Stimulated activated naive CD8-positive, alpha-beta T cell treated with anti-CD3 and anti-CD28 coated beads, Interleukin-15, Interleukin-2, amounts not matched to agents 100 U/mL and 50 U/mL, for 24 hours (primary cell): ENCODE measurements around the gene REEP6.
A peak's percentile ranks its signal among the peaks of the same experiment; 100 is the strongest.

ENCODE experiments used
- ATAC-seq: fragments of 150-1000 bp; cut with Tn5 transposase; one replicate; pipeline ENCODE4 v1.10.0; 2021
- DNase-seq: peaks from one replicate; pipeline ENCODE4 v3.0.0; 2021

REEP6 gene

DNA sequence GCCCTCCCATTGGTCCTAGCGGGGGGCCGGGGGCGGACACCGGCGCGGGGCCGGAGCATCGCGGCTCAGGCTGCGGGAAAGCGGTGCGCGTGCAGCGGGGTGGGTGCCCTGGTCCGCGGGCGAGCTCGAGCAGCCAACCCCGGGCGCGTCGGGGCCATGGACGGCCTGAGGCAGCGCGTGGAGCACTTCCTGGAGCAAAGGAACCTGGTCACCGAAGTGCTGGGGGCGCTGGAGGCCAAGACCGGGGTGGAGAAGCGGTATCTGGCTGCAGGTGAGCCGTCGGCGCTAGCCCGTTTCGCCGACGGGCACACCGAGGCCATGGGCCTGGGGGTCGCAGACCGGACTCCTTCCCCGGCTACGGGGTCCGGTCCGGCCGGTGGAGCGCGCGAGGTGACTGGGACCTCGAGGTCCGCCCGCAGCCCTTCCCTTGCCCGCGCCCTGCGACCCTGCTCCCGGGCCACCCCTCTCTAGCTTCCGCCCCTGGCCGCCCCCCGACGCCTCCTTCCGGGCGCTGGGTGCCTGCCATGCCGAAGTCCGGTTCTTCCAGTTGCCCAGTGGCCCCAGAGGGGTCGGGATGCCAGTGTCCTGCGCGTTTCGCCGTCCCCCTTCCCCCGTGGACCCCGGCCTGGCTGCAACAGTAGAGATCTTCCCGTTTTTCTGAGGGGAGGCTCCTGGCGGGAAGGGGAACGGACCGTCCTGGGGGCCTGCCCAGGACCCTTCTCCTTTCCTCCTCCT lies at the start of gene REEP6:
TSS of gene REEP6 (plus strand) at position 68 of the 735 bp plus-strand sequence. CDS start at position 157, 89 bp downstream.
- ATAC-seq = no peak
- DNase-seq = no peak

DNA sequence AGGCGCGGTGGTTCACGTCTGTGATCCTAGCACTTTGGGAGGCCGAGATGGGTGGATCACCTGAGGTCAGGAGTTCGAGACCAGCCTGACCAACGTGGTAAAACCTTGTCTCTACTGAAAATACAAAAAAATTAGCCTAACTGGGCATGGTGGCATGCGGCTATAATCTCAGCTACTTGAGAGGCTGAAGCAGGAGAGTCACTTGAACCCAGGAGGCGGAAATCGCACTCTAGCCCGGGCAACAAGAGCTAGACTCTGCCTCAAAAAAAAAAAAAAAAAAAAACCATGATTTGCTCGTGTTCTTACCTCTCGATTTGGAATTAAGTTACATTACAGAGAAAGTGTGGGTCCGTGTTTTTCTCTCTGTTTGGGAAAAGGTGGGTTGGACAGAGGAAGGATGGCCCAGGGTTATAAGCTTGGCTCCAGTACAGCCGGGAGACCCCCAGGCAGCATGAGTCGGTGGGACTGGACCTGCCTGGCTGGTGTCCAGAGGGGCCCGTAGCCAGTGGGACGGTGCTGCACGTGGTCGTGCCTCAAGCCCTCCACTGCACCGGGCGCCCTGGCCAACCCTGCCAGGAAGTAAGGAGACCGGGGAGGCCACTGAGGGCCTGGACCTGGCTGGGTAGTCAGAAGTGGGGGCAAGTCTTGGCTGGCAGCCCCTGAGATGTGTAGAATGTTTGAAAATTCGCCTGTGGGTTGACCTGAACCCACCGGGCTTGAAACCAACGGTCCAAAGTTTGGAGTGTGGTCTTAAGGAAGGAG lies 49.1 kb upstream of the REEP6 start:
- ATAC-seq (no peak), DNase-seq (no peak)

DNA sequence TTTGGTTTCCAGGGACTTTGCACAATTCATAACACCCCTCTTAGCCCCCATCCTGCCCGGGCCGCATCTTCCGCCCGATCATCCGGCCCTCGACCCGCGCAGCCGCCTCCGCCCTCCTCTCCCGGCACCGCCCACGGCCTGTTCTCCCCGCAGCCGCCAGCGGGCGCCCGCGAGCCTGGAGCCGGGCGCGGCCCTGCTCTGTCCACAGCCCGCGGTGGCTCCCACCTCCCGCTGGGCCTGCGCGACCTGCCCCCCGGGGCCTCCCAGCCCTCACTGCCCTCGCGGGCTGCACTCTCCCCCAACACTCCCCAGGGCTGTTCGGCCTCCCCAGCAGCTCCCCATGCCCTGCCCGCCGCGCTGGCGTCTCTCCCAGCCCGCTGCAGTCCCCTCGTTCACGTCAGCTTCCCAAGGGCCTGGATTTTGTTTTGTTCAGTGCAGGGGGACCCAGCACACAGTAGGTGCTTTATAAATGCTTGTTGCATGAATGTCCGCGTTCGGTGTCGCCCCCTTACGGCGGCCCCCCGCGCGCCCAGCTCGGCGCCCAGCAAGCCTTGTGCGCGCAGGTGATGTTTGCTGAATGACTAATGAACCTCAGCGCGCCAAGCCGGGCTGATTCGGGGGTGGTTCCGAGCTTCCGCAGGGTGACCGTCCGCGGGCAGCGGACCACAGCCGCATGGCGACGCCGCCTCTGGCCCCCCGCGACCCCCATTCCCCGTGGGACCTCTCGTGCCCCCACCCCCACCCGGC lies 45.6 kb upstream of the REEP6 start:
- DNase-seq (peak; percentile 89), ATAC-seq (peak; percentile 74)

DNA sequence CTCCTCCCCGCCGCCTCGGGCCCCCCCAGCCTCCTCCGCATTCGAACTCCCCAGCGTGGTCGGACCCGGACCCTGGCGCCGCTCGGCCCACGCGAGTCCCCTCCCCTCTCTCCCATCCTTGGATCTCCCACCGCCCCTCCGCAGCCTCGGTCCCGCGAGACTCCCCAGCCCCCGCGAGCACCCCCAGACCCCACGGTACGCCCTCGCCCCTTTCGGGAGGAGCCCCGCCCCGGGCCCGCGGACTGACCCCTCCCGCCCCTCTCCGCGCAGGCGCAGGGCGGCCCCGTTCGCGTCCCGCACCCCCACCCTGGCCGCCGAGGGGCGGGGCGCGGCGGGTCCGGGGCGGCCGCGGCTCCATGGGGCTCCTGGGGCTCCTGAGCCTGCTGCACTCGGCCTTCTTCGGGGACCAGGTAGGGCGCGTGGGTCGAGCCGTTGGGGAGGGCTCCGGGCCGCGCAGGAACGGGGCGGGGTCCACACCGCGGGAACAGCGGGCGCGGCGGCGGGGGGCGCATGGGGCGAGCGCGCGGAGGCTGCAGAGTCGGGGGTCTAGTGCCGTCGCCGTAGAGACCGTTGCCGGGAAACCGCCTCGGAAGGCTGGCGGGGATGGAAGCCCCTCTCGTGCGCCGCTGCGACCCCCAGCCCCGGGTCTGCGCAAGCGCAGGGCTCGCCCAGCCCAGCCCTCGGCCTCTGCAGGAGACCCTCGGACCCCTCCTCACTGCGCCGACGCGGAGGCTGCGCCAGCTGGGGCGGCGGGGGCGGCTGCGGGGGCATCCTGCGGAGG lies 44.9 kb upstream of the REEP6 start:
- ATAC-seq (no peak), DNase-seq (peak; percentile 34)

DNA sequence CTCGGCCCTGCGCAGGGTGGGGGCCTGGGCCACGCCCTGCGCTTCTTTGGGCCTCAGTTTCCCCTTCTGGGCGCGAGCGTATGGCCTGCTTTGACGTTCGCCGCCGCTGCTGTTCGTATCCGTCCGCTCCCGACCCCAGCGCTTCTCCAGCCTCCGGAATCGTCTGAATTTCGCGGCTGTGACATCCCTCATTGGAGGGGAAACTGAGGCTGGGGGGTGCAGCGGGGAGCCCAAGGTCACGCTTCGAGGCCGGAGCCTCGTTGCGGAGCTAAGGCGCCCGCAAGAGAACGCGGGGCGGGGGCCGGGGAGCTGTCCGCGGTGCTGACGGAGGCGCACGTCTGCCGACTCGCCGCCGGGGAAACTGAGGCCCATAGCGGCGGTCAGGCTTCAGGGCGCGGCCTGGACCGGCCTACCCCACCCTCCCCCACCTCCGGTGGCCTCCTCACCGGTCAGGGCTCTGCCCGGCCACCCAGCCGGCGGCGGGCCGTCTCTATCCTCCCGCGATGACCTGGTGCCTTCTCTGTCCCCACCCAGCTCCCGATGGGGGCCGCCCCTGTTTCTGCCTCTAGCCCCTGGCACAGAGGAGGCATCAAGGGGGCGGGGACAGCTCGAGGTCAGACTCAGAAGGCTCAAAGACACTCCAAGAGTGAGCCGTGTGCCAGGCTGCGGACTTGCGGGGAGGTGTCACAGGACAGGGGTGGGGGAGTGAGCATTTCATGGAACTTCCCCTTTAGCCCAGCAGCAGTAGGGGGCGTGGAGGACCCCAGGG lies 44.1 kb upstream of the REEP6 start:
- ATAC-seq (no peak), DNase-seq (peak; percentile 41)

DNA sequence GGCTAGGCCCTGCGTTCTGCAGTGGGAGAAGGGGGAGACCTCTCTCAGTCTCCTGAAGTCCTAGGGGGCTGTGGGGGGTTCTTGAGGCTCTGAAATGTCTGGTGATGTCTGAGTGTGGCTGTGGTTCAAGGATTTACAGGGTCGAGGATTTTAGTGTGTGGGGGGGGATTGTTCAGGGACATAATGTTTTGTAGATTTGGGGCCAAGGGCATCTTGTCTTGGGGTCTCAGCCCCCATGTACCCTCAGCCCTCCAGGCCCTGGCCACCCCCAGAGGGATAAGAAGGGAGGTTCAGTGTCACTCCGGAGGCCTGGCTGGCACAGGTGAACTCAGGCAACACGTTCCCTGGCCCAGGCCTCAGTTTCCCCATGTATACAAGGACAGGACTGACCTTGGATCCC lies 43.5 kb upstream of the REEP6 start:
- DNase-seq = no peak
- ATAC-seq = no peak

DNA sequence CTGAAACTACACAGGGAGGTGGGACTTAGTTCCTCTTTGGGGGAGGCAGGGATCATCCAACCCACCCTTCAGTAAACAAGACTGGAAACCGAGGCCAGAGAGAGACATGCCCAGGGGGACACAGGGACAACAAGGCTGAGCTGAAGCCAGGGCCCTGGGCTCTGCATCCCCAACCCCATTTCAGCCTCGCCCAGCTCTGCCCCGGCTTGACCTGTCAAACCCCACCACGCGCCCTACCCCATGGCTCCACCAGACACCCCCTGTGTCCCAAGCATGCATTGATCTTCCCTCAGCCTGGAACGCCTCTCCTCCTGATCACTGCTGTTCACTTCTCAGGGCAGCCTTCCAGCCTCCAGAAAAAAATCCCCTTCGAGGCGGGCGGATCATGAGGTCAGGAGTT lies 43.0 kb upstream of the REEP6 start:
- DNase-seq (no peak), ATAC-seq (no peak)

DNA sequence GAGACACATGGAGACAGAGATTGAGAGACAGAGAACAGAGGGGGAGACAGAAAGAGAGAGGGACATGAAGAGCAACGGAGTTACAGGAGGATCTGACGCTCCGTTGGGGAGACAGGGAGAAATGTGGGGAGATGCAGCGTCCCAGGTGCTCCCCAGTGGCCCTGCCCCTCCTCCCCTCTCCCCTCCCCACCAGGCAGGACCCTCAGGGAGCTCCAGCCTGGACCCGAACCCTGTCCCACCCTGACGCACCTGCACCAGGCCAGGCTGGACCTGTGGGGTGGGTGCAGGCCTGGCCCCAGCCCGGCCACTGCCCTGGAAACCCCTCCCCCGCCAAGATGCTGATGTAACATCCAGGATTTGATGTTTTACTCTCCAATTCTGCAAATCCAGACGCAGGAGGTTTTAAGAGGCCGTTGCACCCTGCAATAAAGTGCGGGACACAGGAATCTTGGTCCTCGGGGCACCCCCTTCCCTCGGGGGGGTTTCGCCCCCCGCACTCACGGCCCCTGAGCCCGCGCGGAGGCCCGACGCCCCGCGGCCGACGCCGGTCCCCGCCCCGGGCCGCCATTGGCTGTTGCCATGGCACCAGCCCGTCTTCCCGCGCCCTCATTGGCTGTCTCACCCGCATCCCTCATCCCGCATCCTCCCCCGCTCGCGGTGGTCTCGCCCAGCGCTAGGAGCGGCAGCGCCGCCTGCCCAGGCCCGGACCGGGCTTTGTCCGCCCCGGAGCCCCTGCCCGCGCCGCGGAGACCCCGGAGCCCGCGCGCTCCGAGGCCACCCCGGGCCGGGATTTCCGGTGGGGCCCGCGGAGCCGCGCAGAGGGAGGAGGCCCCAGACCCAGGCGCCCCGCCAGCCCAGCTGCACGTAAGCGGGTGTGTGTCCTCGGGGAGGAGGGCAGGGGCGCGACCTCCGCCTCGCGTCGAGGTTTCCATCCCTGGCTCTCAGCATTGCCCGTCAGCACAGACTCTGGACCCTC lies 41.2 kb upstream of the REEP6 start, which contains the start of gene APC2:
TSS of gene APC2 (plus strand) at position 655 of the 976 bp plus-strand sequence. CDS start 2,881 bp downstream, outside the sequence.
- peak; percentile 56 for DNase-seq
- no peak for ATAC-seq

DNA sequence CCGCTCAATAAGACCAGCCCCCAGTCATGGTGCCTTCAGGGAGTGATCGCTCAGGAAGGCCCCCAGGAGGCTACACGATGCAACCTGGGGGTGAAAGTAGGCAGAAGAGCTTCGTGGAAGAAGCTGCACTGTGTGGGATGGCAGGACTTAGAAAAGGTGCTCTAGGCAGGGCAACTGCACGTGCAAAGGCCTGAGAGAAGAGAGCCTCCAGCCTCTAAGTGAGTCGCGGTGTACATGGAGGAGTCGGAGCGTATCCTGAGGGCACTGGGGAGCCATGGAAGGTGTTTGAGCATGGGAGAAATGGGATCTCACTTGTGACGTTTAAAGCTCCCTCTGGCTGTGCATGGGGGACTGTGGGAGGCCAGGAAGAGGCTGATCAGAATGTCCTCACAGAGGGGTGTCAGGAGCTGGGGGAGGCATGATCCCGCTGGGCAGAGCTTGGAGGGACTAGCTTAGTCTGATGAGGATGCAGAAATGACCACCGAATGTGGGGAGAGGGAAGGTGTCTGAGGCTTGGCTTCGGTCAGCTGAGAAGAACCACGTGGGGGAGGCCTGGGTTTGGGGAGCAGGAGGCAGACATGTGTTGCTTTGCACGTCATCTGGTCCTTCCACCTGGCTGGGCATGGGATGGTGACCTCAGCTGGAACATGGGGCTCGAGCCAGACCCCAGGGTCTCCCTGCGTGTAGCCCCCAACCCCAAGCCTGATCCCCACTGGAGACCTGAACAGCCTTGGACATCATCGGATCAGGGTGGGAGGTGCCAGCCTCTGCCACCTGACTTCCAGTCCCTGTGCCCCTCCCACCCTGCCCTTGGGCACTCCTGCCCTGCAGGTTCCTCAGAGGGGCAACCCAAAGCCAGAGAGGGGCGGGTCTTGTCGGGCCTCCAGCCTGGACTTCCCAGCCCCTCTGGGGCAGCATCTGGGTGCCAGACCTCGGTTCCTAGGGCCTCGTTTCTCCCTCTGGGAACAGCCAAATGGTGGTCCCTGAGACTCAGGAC lies 39.9 kb upstream of the REEP6 start:
- no peak for ATAC-seq
- no peak for DNase-seq

DNA sequence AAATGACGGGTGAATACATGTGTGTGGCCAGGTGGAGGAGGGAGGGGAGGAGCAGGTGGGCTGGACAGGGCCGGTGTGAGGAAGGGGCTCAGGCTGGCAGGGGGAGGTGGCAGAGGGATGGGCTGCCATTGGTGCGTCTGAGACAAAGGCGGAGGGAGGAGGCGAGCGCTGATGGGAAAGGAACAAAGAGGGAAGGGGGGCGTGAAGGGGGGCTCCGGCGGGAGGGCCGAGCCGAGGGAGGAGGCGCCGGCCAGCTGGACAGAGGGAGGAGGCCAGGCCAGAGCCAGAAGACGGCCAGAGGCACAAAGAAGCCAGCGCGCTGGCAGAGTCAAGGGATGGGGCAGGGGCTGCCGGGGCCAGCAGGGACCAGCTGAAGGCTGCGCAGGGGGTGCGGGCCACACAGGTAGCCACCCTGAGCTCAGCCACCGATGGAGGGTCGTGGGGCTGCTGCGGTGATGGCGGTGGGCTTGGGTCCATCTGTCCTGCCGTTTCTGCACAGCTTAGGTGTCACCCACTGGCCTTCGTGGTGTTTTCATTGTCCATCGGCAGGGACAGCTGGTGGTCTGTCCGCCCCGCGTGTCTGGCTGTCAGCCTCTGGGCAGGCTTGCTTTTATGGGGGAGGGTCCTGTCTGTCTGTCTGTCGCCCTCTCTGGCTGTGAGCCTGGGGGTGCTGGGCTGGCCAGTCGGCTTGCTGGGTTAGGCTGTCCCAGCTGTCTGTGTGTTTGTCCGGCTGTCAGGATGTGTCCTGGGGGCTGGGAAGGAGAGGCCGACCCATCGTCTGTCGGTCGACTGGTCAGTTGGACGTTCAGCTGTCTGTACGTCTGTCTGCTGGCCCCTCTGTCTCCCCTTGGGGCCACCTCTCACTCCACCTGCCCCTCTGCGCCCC lies 38.8 kb upstream of the REEP6 start:
- ATAC-seq (no peak), DNase-seq (no peak)

DNA sequence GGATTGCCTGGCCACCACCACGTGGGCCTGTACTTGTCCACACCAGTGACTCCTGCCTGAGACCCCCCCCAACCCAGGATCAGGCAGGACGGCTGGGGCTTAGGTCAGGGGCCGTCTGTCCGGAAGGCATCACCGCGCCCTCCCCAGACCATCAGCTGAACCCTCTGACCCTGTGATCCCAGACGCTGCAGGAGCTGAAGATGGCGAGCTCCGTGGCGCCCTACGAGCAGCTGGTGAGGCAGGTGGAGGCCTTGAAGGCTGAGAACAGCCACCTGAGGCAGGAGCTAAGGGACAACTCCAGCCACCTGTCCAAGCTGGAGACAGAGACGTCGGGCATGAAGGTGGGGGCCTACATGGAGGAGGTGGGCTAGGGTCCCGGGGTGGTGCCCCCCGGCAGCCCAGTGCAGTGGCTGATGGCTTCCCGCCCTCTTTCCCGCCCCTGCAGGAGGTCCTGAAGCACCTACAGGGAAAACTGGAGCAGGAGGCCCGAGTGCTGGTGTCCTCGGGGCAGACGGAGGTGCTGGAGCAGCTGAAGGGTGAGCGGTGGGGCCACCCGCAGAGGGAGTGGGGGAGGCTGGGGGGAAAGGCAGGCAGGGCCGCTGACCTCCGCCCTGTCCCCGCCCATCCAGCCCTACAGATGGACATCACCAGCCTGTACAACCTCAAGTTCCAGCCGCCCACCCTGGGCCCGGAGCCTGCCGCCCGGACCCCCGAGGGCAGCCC lies 38.0 kb upstream of the REEP6 start:
- DNase-seq = no peak
- no peak for ATAC-seq

DNA sequence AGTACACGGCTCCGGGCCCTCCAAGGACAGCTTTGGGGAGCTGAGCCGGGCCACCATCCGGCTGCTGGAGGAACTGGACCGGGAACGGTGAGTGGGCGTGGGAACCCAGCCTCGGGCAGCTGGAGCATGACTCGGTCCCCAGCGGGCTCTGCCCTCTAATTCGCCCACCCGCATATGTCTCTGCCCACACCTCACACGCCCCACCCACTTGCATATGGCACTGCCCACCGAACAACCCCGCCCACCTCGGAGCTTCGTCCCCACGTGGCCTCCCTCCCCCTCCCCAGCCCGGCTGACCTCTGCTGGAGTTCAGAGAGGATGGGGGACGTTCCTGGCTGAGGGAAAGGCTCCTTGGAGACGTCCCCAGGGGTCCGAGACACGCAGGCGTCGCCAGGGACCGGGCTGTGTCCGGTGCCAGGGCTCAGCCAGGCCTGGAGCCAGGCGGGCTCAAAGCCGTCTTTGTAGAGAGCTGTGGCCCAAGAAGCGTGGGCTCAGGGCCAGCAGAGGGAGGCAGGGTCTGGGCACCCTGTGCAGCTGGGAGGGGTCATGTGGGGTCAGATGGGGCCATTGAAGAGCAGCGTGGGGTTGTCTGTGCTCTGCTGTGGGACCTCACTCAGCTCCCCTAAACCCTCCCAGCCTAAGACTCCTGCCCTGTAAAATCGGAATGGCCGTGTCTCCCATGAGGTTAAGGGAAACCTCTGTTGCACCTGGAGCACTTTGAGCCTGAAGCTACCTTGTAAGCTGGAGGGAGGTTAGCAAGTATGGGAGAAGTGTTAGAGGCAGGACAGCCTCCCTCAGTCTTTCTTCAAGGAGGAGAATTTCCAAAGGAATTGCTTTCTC lies 37.2 kb upstream of the REEP6 start:
- DNase-seq = peak; percentile 44
- no peak for ATAC-seq

DNA sequence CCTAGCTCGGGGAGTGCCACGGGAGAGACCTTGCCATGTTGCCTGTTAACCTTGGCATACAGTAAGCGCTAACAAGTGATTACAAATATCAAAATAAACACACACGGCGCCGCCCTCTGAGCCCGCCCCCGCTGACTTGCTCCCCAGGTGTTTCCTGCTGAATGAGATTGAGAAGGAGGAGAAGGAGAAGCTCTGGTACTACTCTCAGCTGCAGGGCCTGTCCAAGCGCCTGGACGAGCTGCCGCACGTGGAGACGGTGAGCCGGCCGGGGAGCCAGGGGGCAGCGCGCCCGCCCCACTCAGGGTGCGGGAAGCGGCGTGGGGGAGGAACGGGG lies 36.0 kb upstream of the REEP6 start:
- DNase-seq = no peak
- no peak for ATAC-seq

DNA sequence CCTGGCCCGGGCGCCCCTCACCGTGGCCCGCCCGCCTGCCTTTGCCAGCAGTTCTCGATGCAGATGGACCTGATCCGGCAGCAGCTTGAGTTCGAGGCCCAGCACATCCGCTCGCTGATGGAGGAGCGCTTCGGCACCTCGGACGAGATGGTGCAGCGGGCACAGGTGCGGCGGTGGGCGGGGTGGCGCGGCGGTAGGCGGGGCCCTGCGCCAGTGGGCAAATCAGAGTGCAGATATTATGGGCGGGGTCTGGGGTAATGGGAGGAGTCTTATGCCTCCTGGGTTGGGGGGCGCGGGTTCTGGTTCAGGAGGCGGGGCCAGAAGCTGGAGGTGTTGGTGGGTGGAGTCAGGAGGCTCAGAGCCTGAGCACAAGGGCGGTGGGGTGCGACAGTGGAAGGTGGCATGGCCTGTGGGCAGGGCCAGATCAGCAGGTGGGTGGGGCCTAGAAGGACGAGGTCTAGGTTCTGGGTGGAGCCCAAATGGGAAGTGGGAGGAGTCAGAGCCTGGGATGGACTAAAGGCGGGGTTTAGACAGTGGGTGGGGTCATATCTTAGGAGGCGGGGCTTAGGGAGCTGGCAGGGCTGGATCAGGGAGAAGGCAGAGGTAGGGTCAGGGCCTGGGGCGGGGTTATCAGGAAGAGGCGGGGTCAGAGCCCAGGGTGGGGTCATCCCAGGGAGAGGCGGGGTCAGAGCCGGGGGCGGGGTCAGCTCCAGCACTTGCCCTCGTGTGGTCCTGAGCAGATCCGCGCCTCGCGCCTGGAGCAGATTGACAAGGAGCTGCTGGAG lies 35.5 kb upstream of the REEP6 start:
- ATAC-seq (peak; percentile 67), DNase-seq (peak; percentile 71)
